Sigmoid colon (tissue), 4 donors: Measurements from ENCODE around the gene AGBL1.

Source experiments
- CTCF ChIP-seq, 4 experiments: fragments of 450-650 bp in 3 of 4; fragments of 200-600 bp in 1 of 4; IDR thresholded peaks; one replicate each; pipeline ENCODE4 v1.5.1; 2016 to 2019; ENCODE audit warnings: antibody characterized with exemption in 4 of 4, mild to moderate bottlenecking in 3 of 4, moderate library complexity in 2 of 4
- EP300 ChIP-seq, 4 donors: sonication (generic); formaldehyde crosslinking; IDR thresholded peaks; one replicate each; pipeline ENCODE4 v1.6.1; 2017; ENCODE audit warnings: antibody characterized with exemption in 4 of 4
- POLR2A ChIP-seq, 2 donors: fragments of 450-650 bp; IDR thresholded peaks; one replicate each; pipeline ENCODE4 v1.6.1; 2016; ENCODE audit warnings: antibody characterized with exemption in 2 of 2, mild to moderate bottlenecking in 2 of 2, moderate library complexity in 2 of 2
- POLR2AphosphoS5 ChIP-seq, 4 donors: sonication (generic); formaldehyde crosslinking; IDR thresholded peaks; one replicate each; pipeline ENCODE4 v1.6.1; 2017; ENCODE audit warnings: antibody characterized with exemption in 4 of 4

- TF ChIP-seq CTCF (IDR thresholded peaks at IDR 0.05), result no peak
- TF ChIP-seq POLR2AphosphoS5 (IDR thresholded peaks at IDR 0.05), result no peak
- TF ChIP-seq POLR2A (IDR thresholded peaks at IDR 0.05), result no peak
- TF ChIP-seq EP300 (IDR thresholded peaks at IDR 0.05), result no peak
Measured at GRCh38 chr15:86296769-86297168, 217.1 kb downstream of the AGBL1 start.
